ENCODE results near the gene CEBPA.
"Not testable (repeated sequence)": the region's sequence is repeated elsewhere in the genome, so short reads cannot be mapped to it uniquely, and the experiment has no call there.

The CEBPA gene

GRCh38 chr19:33300009-33300893, 2.1 kb downstream of the CEBPA start:
- no peak for DNase-seq

GRCh38 chr19:33299051-33299688, 3.2 kb downstream of the CEBPA start:
- no peak for DNase-seq

GRCh38 chr19:33298146-33298911, 4.0 kb downstream of the CEBPA start:
- DNase-seq: no peak

GRCh38 chr19:33297401-33298145, 4.8 kb downstream of the CEBPA start:
- no peak for DNase-seq

GRCh38 chr19:33296488-33296971, 5.8 kb downstream of the CEBPA start:
- no peak for DNase-seq

GRCh38 chr19:33295621-33296487, 6.5 kb downstream of the CEBPA start:
- no peak for DNase-seq

- DNase-seq: not testable (repeated sequence)
These were observed 7.3 kb downstream of the CEBPA start for GRCh38 chr19:33295046-33295445.

GRCh38 chr19:33294058-33294798, 8.1 kb downstream of the CEBPA start:
- no peak for DNase-seq

- DNase-seq: peak; percentile 86
These were observed 8.9 kb downstream of the CEBPA start for GRCh38 chr19:33293255-33294057.

GRCh38 chr19:33292595-33293254, 9.6 kb downstream of the CEBPA start:
- no peak for DNase-seq

- no peak for DNase-seq
These were observed 10.5 kb downstream of the CEBPA start for GRCh38 chr19:33291623-33292534.

GRCh38 chr19:33290956-33291622, 11.2 kb downstream of the CEBPA start:
- DNase-seq: no peak

- DNase-seq: no peak
These were observed 12.1 kb downstream of the CEBPA start for GRCh38 chr19:33290082-33290815.

- DNase-seq: no peak
These were observed 13.1 kb downstream of the CEBPA start for GRCh38 chr19:33289261-33289660.

GRCh38 chr19:33288666-33289065, 13.7 kb downstream of the CEBPA start:
- no peak for DNase-seq

GRCh38 chr19:33287927-33288326, 14.4 kb downstream of the CEBPA start:
- DNase-seq: no peak

- DNase-seq: no peak
These were observed 14.9 kb downstream of the CEBPA start for GRCh38 chr19:33287438-33287837.
